HepG2 (cell line): ENCODE measurements around the gene CST11. TPM values are rescaled to one million over a fixed set of nuclear protein-coding genes. Genes with fewer than 3 reads are reported as not detected.

ENCODE experiments used
- ATAC-seq: fragments of 200-7000 bp; cut with Tn5 transposase; 3 replicates; pipeline ENCODE4 v1.9.1; 2020; ENCODE audit warnings: mild to moderate bottlenecking, moderate library complexity
- BruUV-seq: library from RNA; stranded (reverse); fragments of 400-500 nt; replicated peaks from 2 replicates; lab custom pipeline; 2021; lab: Mats Ljungman, UMichigan
- CTCF ChIA-PET: fragments of 300-600 bp; formaldehyde crosslinking; extraction: SDS; loops from one replicate; lab custom pipeline; 2021; ENCODE audit warnings: low total read pairs, inconsistent platforms, low intra/inter-chr PET ratio; lab: Yijun Ruan, JAX
- POLR2A ChIA-PET: fragments of 350-600 bp; sonication (Branson Sonifier 250); formaldehyde crosslinking; loops from one replicate; lab custom pipeline; 2020; ENCODE audit warnings: antibody characterized with exemption, inconsistent platforms; lab: Yijun Ruan, JAX
- DNase-seq: peaks from one replicate; pipeline ENCODE4 v3.0.0-alpha.2; 2015; ENCODE audit warnings: low spot score
- FAIRE-seq: peaks from 3 replicates; lab custom pipeline; 2011; peaks lifted over from hg19 to GRCh38; lab: Jason Lieb, UNC
- H2AFZ ChIP-seq: one replicate; pipeline ENCODE4 v1.6.1; 2011; ENCODE audit warnings: low read length, inconsistent platforms
- H3K27ac ChIP-seq: fragments of 300-600 bp; 3 replicates; pipeline ENCODE4 v1.8.0; 2011; ENCODE audit warnings: mixed run types, mild to moderate bottlenecking, mixed read lengths, low read length, inconsistent platforms; ENCODE audit not compliant: insufficient read depth; ENCODE audit errors: extremely low read length
- H3K27me3 ChIP-seq, 2 experiments: fragments of 200-600 bp in 1 of 2; 2 replicates in 1 of 2; 3 replicates in 1 of 2; pipeline versions ENCODE4 v1.6.0 to v1.8.0; 2011; ENCODE audit warnings: low read length in 2 of 2, mild to moderate bottlenecking in 2 of 2, moderate library complexity in 2 of 2, inconsistent platforms in 1 of 2; ENCODE audit not compliant: insufficient read depth in 2 of 2, control insufficient read depth in 1 of 2
- H3K36me3 ChIP-seq, 2 experiments: fragments of 200-600 bp in 1 of 2; replicated peaks in 1 of 2; 2 replicates in 1 of 2; 3 replicates in 1 of 2; pipeline versions ENCODE4 v1.5.1 to v1.8.0; 2011; ENCODE audit warnings: low read length in 2 of 2, inconsistent platforms in 1 of 2; ENCODE audit not compliant: insufficient read depth in 2 of 2, control insufficient read depth in 1 of 2
- H3K4me1 ChIP-seq: 2 replicates; pipeline ENCODE4 v1.5.1; 2012; ENCODE audit warnings: low read length, inconsistent platforms; ENCODE audit not compliant: insufficient read depth
- H3K4me2 ChIP-seq: 2 replicates; pipeline ENCODE4 v1.6.0; 2011; ENCODE audit warnings: low read depth, low read length, inconsistent platforms
- H3K4me3 ChIP-seq, 3 experiments: fragments of 200-600 bp in 1 of 3; sonication (generic), shearing (Covaris generic) in 1 of 3; replicated peaks in 1 of 3; 2 replicates each; pipeline ENCODE4 v1.5.1; 2011 to 2016; ENCODE audit warnings: low read length in 3 of 3, inconsistent platforms in 2 of 3, low read depth in 2 of 3, mild to moderate bottlenecking in 2 of 3, control low read depth in 1 of 3, mixed read lengths in 1 of 3; ENCODE audit not compliant: insufficient read depth in 1 of 3
- H3K79me2 ChIP-seq: one replicate; pipeline ENCODE4 v1.6.1; 2011; ENCODE audit warnings: low read length, inconsistent platforms; ENCODE audit not compliant: insufficient read depth
- H3K9ac ChIP-seq: 2 replicates; pipeline ENCODE4 v1.6.0; 2011; ENCODE audit warnings: mild to moderate bottlenecking, low read depth, low read length, inconsistent platforms; ENCODE audit not compliant: insufficient read depth
- H3K9me3 ChIP-seq: 2 replicates; pipeline ENCODE4 v1.5.1; 2012; ENCODE audit warnings: mild to moderate bottlenecking, low read length
- H4K20me1 ChIP-seq: 2 replicates; pipeline ENCODE4 v1.6.0; 2011; ENCODE audit warnings: inconsistent platforms, mild to moderate bottlenecking, low read length, moderate library complexity; ENCODE audit not compliant: insufficient read depth
- SMYD3 ChIP-seq: sonication (generic); formaldehyde crosslinking; IDR thresholded peaks from 2 replicates; pipeline ENCODE4 v1.8.1; 2023; ENCODE audit warnings: mild to moderate bottlenecking, missing genetic modification reagents
- ZNF660 ChIP-seq: sonication (generic); formaldehyde crosslinking; IDR thresholded peaks from 2 replicates; pipeline ENCODE4 v1.5.1; 2020; ENCODE audit warnings: mild to moderate bottlenecking, low read depth, missing genetic modification reagents, borderline replicate concordance
- WGBS: methylation state at CpG from one replicate; pipeline ENCODE4 v1.1.6; 2017; ENCODE audit warnings: low lambda C conversion rate; 5-methylcytosine and 5-hydroxymethylcytosine counted together
- in situ Hi-C: cut with HindIII; loops from 2 replicates; pipeline ENCODE4 v1.10.0; 2017; ENCODE audit warnings: low pct_unique_long_range_greater_than_20kb; ENCODE audit not compliant: extremely low pct_ligation_motif_present
- intact Hi-C: fragments of 100-400 bp; cut with micrococcal nuclease; formaldehyde crosslinking; loops from one replicate; pipeline ENCODE4 v1.10.0; 2022; ENCODE audit not compliant: unreplicated experiment
- polyA plus RNA-seq, 8 experiments: library from polyadenylated mRNA; depleted of rRNA in 3 of 8; stranded (reverse) in 7 of 8; unstranded in 1 of 8; fragments of >200 nt; fragmentation: Illumina TruSeq in 4 of 8; extraction: Trizol in 4 of 8; gene quantifications; 2 replicates each; pipeline versions ENCODE4 v1.2.1 to v1.2.3, GENCODE V29; 2011 to 2016; ENCODE audit warnings: low read depth in 4 of 8, missing spikeins in 1 of 8, mixed read lengths in 1 of 8; ENCODE audit not compliant: insufficient read depth in 1 of 8
- total RNA-seq, 5 experiments: library from RNA; depleted of rRNA; stranded (reverse); fragments of >200 nt; fragmentation: Illumina TruSeq; extraction: Trizol; gene quantifications; 2 replicates each; pipeline ENCODE4 v1.2.3, GENCODE V29; 2016; ENCODE audit warnings: low read depth in 1 of 5
- TF ChIP-seq, protein P1 (sequence below): sonication (generic); formaldehyde crosslinking; IDR thresholded peaks from 2 replicates; pipeline ENCODE4 v1.5.0; 2020; ENCODE audit warnings: mild to moderate bottlenecking, missing genetic modification reagents
- TF ChIP-seq, protein P2 (sequence below): sonication (generic); formaldehyde crosslinking; IDR thresholded peaks from 2 replicates; pipeline ENCODE4 v1.5.0; 2020; ENCODE audit warnings: missing genetic modification reagents

The CST11 gene
- total and polyA plus RNA-seq, 2 of the 13 experiments (the other 11 are each of a cell fraction or from before 2014, with no cell fraction given): not detected

DNA sequence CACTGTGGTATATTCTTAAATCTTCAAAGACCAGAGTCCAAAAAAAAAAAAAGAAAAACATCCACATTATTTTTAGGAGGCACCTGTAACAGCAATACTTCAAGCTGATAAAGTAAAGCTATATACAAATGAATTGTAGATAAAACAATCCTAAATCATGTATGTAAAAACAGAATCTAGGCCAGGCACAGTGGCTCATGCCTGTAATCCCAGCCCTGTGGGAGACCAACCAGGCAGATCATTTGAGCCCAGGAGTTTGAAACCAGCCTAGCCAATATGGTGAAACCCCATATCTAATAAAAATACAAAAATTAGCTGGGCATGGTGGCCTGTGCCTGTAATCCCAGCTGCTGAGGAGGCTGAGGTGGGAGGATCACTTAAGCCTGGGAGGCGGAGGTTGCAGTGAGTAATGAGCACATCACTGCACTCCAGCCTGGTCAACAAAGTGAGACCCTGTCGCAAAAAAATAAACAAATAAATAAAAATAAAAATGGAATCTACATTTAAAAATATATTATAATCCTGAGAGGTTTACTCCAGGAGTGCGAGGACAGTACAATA lies 38.7 kb downstream of the CST11 start:
- Histone ChIP-seq H4K20me1 (peaks cover 44% of the 10 kb centered on the region), H3K27ac (no peak overlapping the region), H3K4me2 (no peak overlapping the region), H3K79me2 (peaks cover 96% of the 10 kb centered on the region), H3K27me3 (no peaks in the 10 kb centered on the region), H3K9me3 (no peaks in the 10 kb centered on the region), H3K36me3 (peaks cover 0 to 4% of the 10 kb centered on the region in 2 experiments; a peak in 1 of 5 replicates), H2AFZ (no peak overlapping the region), H3K4me3 (no peak overlapping the region), H3K9ac (no peak overlapping the region), H3K4me1 (peaks cover 72% of the 10 kb centered on the region)
- TF ChIP-seq, protein P1, sequence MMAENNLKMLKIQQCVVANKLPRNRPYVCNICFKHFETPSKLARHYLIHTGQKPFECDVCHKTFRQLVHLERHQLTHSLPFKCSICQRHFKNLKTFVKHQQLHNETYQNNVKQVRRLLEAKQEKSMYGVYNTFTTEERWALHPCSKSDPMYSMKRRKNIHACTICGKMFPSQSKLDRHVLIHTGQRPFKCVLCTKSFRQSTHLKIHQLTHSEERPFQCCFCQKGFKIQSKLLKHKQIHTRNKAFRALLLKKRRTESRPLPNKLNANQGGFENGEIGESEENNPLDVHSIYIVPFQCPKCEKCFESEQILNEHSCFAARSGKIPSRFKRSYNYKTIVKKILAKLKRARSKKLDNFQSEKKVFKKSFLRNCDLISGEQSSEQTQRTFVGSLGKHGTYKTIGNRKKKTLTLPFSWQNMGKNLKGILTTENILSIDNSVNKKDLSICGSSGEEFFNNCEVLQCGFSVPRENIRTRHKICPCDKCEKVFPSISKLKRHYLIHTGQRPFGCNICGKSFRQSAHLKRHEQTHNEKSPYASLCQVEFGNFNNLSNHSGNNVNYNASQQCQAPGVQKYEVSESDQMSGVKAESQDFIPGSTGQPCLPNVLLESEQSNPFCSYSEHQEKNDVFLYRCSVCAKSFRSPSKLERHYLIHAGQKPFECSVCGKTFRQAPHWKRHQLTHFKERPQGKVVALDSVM (CRISPR knock-in tag): peak; percentile 76
- TF ChIP-seq SMYD3 (no peak), ZNF660 (CRISPR knock-in tag) (no peak)
- TF ChIP-seq, protein P2, sequence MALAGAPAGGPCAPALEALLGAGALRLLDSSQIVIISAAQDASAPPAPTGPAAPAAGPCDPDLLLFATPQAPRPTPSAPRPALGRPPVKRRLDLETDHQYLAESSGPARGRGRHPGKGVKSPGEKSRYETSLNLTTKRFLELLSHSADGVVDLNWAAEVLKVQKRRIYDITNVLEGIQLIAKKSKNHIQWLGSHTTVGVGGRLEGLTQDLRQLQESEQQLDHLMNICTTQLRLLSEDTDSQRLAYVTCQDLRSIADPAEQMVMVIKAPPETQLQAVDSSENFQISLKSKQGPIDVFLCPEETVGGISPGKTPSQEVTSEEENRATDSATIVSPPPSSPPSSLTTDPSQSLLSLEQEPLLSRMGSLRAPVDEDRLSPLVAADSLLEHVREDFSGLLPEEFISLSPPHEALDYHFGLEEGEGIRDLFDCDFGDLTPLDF (CRISPR knock-in tag): no peak
- no TSS peak for BruUV-seq
- 97% methylated on average over 3 of the region's 3 CpGs for WGBS
- ATAC-seq (no peak), DNase-seq (no peak), FAIRE-seq (no peak)
- in situ Hi-C loops (no loop called here), intact Hi-C loops (no loop called here)
- ChIA-PET POLR2A (no interaction called here), CTCF (no interaction called here)
